K562 (cell line): ENCODE data around the gene MAGEB1. TPM values are rescaled to one million over a fixed set of nuclear protein-coding genes. Genes with fewer than 3 reads are reported as not detected.

Experiments
- polyA plus RNA-seq, 8 experiments: library from polyadenylated mRNA; depleted of rRNA in 4 of 8; stranded (reverse) in 5 of 8; unstranded in 3 of 8; fragments of >200 nt; fragmentation: Nextera tagmentation in 2 of 8; fragmentation: Illumina TruSeq in 1 of 8; extraction: Ambion mirVana in 2 of 8; extraction: Trizol in 1 of 8; gene quantifications; 2 replicates each; pipeline versions ENCODE4 v1.2.1 to v1.2.3, GENCODE V29; 2011 to 2014; ENCODE audit warnings: inconsistent platforms in 1 of 8, missing spikeins in 1 of 8
- total RNA-seq, 7 experiments: library from RNA; depleted of rRNA in 6 of 7; stranded (reverse); fragments of >200 nt in 6 of 7; fragmentation: Illumina TruSeq in 2 of 7; extraction: Trizol in 2 of 7; gene quantifications; 2 replicates each; pipeline versions ENCODE4 v1.2.1 to v1.2.3, GENCODE V29; 2011 to 2021; ENCODE audit warnings: low replicate concordance in 1 of 7

The MAGEB1 gene
- total and polyA plus RNA-seq, 9 of the 15 experiments (the other 6 are each of a cell fraction or from before 2014, with no cell fraction given) = 32.6 to 100 (median 43.4) TPM

Other genes with a start within 250 kb of the MAGEB1 start
- gene MAGEB2, start 31.6 kb upstream of the MAGEB1 start, total RNA-seq (2014; rRNA removed) = 88.8 and 92.9 TPM in 2 replicates
- 83.3 and 84.4 TPM in 2 replicates for gene MAGEB2, start 31.6 kb upstream of the MAGEB1 start, total RNA-seq (2014; rRNA removed; fragmentation: Illumina TruSeq; extraction: Trizol)
- gene MAGEB2, start 31.6 kb upstream of the MAGEB1 start, total RNA-seq (2015; rRNA removed; fragmentation: Illumina TruSeq; extraction: Trizol) = 71.5 and 75.0 TPM in 2 replicates
- gene MAGEB2, start 31.6 kb upstream of the MAGEB1 start, total RNA-seq (2021) = 88.8 and 93.1 TPM in 2 replicates
- gene MAGEB2, start 31.6 kb upstream of the MAGEB1 start, polyA plus RNA-seq (2011; rRNA removed) = 6.2 and 21.6 TPM in 2 replicates
- 116 and 141 TPM in 2 replicates for gene MAGEB2, start 31.6 kb upstream of the MAGEB1 start, polyA plus RNA-seq (2014; fragmentation: Illumina TruSeq; extraction: Trizol)
- gene MAGEB2, start 31.6 kb upstream of the MAGEB1 start, polyA plus RNA-seq (2014; fragmentation: Nextera tagmentation; extraction: Ambion mirVana) = 100 to 1,000 TPM; 235 to 277 TPM
- gene MAGEB2, start 31.6 kb upstream of the MAGEB1 start, polyA plus RNA-seq (2014; rRNA removed) = 61.5 and 78.1 TPM in 2 replicates
- not detected in 2 replicates for gene MAGEB3, start 16.5 kb upstream of the MAGEB1 start, total RNA-seq (2014; rRNA removed)
- gene MAGEB3, start 16.5 kb upstream of the MAGEB1 start, total RNA-seq (2014; rRNA removed; fragmentation: Illumina TruSeq; extraction: Trizol) = 0.11 TPM in 1 of 2 replicates, not detected in the other
- gene MAGEB3, start 16.5 kb upstream of the MAGEB1 start, total RNA-seq (2015; rRNA removed; fragmentation: Illumina TruSeq; extraction: Trizol) = 0.07 TPM in 1 of 2 replicates, not detected in the other
- gene MAGEB3, start 16.5 kb upstream of the MAGEB1 start, total RNA-seq (2021) = not detected in 2 replicates
- not detected in 2 replicates for gene MAGEB3, start 16.5 kb upstream of the MAGEB1 start, polyA plus RNA-seq (2011; rRNA removed)
- not detected in 2 replicates for gene MAGEB3, start 16.5 kb upstream of the MAGEB1 start, polyA plus RNA-seq (2014; fragmentation: Illumina TruSeq; extraction: Trizol)
- not detected for gene MAGEB3, start 16.5 kb upstream of the MAGEB1 start, polyA plus RNA-seq (2014; fragmentation: Nextera tagmentation; extraction: Ambion mirVana)
- 0.38 TPM in 1 of 2 replicates, not detected in the other for gene MAGEB3, start 16.5 kb upstream of the MAGEB1 start, polyA plus RNA-seq (2014; rRNA removed)
- gene MAGEB4, start 5.1 kb upstream of the MAGEB1 start, total RNA-seq (2014; rRNA removed) = 0.09 TPM in 1 of 2 replicates, not detected in the other
- gene MAGEB4, start 5.1 kb upstream of the MAGEB1 start, total RNA-seq (2014; rRNA removed; fragmentation: Illumina TruSeq; extraction: Trizol) = not detected in 2 replicates
- not detected in 2 replicates for gene MAGEB4, start 5.1 kb upstream of the MAGEB1 start, total RNA-seq (2015; rRNA removed; fragmentation: Illumina TruSeq; extraction: Trizol)
- gene MAGEB4, start 5.1 kb upstream of the MAGEB1 start, total RNA-seq (2021) = not detected in 2 replicates
- gene MAGEB4, start 5.1 kb upstream of the MAGEB1 start, polyA plus RNA-seq (2011; rRNA removed) = not detected in 2 replicates
- 0.07 TPM in 1 of 2 replicates, not detected in the other for gene MAGEB4, start 5.1 kb upstream of the MAGEB1 start, polyA plus RNA-seq (2014; fragmentation: Illumina TruSeq; extraction: Trizol)
- under 1 TPM; 0.04 to 0.06 TPM for gene MAGEB4, start 5.1 kb upstream of the MAGEB1 start, polyA plus RNA-seq (2014; fragmentation: Nextera tagmentation; extraction: Ambion mirVana)
- not detected in 2 replicates for gene MAGEB4, start 5.1 kb upstream of the MAGEB1 start, polyA plus RNA-seq (2014; rRNA removed)
- gene NR0B1, start 62.2 kb downstream of the MAGEB1 start, total RNA-seq (2014; rRNA removed) = not detected in 2 replicates
- gene NR0B1, start 62.2 kb downstream of the MAGEB1 start, total RNA-seq (2014; rRNA removed; fragmentation: Illumina TruSeq; extraction: Trizol) = not detected in 2 replicates
- not detected in 2 replicates for gene NR0B1, start 62.2 kb downstream of the MAGEB1 start, total RNA-seq (2015; rRNA removed; fragmentation: Illumina TruSeq; extraction: Trizol)
- not detected in 2 replicates for gene NR0B1, start 62.2 kb downstream of the MAGEB1 start, total RNA-seq (2021)
- gene NR0B1, start 62.2 kb downstream of the MAGEB1 start, polyA plus RNA-seq (2011; rRNA removed) = not detected in 2 replicates
- gene NR0B1, start 62.2 kb downstream of the MAGEB1 start, polyA plus RNA-seq (2014; fragmentation: Illumina TruSeq; extraction: Trizol) = not detected in 2 replicates
- not detected for gene NR0B1, start 62.2 kb downstream of the MAGEB1 start, polyA plus RNA-seq (2014; fragmentation: Nextera tagmentation; extraction: Ambion mirVana)
- not detected in 2 replicates for gene NR0B1, start 62.2 kb downstream of the MAGEB1 start, polyA plus RNA-seq (2014; rRNA removed)